ENCODE data around the gene ATF5.

Gene ATF5

GRCh38 chr19:49894879-49895565 is 34.0 kb upstream of the ATF5 start:
- FAIRE-seq: no peak

- FAIRE-seq: no peak
Measured at GRCh38 chr19:49895566-49896297, 33.3 kb upstream of the ATF5 start.

- no peak for FAIRE-seq
Measured at GRCh38 chr19:49896863-49897621, 32.0 kb upstream of the ATF5 start, which contains the start of gene IL4I1. TSS of gene IL4I1 (minus strand) at chr19:49896887. CDS start at chr19:49896160, 727 bp downstream.

GRCh38 chr19:49904136-49904535 is 24.9 kb upstream of the ATF5 start:
- no peak for FAIRE-seq

- FAIRE-seq: no peak
Measured at GRCh38 chr19:49906879-49907564, 22.0 kb upstream of the ATF5 start.

- FAIRE-seq: no peak
Measured at GRCh38 chr19:49907745-49908446, 21.1 kb upstream of the ATF5 start.

GRCh38 chr19:49908480-49909420 is 20.3 kb upstream of the ATF5 start:
- FAIRE-seq: no peak

- no peak for FAIRE-seq
Measured at GRCh38 chr19:49910179-49910578, 18.8 kb upstream of the ATF5 start.

GRCh38 chr19:49911381-49912145 is 17.4 kb upstream of the ATF5 start:
- FAIRE-seq: no peak

- no peak for FAIRE-seq
Measured at GRCh38 chr19:49912965-49913685, 15.9 kb upstream of the ATF5 start.

- no peak for FAIRE-seq
Measured at GRCh38 chr19:49913720-49914119, 15.3 kb upstream of the ATF5 start.

GRCh38 chr19:49915271-49915670 is 13.7 kb upstream of the ATF5 start:
- no peak for FAIRE-seq

- no peak for FAIRE-seq
Measured at GRCh38 chr19:49916839-49917733, 11.9 kb upstream of the ATF5 start.

GRCh38 chr19:49918089-49918488 is 10.9 kb upstream of the ATF5 start:
- FAIRE-seq: no peak

GRCh38 chr19:49920624-49921363 is 8.2 kb upstream of the ATF5 start:
- FAIRE-seq: no peak

- no peak for FAIRE-seq
Measured at GRCh38 chr19:49921871-49922795, 6.9 kb upstream of the ATF5 start.
